Activated CD8-positive, alpha-beta memory T cell treated with anti-CD3 and anti-CD28 coated beads for 48 hours (primary cell): Measurements from ENCODE around the gene CRACDL.

Experiments used
- DNase-seq, 3 experiments: peaks; one replicate each; pipeline ENCODE4 v3.0.0-alpha.2; 2020; ENCODE audit warnings: low read depth in 2 of 3, low spot score in 2 of 3

Gene CRACDL, protein sequence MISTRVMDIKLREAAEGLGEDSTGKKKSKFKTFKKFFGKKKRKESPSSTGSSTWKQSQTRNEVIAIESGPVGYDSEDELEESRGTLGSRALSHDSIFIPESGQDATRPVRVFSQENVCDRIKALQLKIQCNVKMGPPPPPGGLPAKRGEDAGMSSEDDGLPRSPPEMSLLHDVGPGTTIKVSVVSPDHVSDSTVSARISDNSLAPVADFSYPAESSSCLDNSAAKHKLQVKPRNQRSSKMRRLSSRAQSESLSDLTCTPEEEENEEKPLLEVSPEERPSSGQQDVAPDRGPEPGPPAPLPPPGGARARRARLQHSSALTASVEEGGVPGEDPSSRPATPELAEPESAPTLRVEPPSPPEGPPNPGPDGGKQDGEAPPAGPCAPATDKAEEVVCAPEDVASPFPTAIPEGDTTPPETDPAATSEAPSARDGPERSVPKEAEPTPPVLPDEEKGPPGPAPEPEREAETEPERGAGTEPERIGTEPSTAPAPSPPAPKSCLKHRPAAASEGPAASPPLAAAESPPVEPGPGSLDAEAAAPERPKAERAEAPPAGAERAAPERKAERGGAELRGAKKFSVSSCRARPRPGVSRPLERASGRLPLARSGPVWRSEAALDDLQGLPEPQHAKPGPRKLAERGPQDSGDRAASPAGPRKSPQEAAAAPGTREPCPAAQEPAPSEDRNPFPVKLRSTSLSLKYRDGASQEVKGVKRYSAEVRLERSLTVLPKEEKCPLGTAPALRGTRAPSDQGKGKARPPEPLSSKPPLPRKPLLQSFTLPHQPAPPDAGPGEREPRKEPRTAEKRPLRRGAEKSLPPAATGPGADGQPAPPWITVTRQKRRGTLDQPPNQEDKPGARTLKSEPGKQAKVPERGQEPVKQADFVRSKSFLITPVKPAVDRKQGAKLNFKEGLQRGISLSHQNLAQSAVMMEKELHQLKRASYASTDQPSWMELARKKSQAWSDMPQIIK

GRCh38 chr2:98935777-98936352, at the start of gene CRACDL:
CRACDL (minus strand) TSS chr2:98936225; CDS start chr2:98846800, 89,425 bp downstream.
- no peak for DNase-seq

DNA sequence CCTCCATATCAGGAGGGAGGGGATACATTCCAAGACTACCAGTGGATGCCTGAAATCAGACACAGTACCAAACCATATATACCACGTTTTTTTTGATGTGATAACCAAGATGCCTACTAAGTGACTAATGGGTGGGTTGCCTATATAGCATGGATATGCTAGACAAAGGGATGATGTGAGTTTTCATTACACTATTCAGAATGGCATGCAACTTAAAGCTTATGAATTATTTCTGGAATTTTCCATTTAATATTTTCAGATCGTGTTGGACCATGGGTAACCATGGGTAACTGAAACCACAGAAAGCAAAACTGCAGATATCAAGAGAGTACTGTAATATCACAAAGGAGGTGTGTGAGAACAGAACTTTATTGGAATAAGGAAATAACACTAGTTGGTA, 39.6 kb upstream of the CRACDL start:
- no peak for DNase-seq

- no peak for DNase-seq
Measured at GRCh38 chr2:98972582-98973167, 36.6 kb upstream of the CRACDL start.

DNA sequence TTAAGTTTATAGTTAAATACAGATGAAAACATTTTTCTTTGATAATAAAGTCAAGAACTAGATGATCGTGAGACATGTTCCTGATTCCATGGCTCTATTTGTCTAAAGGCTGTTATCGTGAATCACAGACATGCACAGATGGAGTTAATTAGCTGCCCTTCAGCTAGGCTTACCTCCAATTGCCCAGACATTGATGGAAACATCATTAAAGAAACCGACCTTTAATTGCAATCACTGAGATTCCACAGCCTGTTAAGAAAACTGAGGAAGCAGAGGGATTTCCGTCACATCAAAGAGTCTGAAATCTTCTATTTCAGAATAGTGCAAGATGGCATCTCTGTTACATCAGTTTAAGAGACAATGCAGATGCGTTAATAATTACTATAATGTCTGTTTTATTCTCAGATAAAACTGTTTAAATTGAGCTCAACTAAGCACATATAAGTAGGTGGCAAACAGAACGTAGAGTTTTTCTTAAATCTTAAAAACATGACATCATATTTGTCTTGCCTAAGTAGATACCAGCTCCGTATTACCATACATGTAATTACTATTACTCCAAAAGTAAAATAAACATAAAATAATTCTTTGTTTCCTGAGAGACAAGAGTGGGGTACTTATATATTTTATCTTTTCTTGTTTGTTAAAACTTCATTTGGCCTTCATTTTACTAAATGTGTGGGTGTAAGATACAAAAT, 23.9 kb upstream of the CRACDL start:
- no peak for DNase-seq

DNA sequence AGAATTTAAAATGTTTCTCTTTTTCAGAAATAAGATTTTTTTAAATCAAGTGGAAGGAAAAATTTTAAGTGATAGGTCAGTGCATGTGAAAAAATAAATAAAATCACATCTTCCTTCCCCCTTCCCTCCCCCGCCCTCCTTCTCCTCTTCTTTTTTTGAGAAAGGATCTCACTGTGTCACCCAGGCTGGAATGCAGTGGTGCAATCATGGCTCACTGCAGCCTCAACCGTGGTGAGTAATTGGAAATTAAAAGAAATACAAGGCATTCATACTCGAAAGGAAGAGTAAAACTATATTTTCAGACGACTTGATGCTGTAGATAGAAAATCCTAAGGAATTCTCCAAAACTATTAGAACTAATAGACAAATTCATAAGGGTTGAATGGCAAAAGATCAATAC, 16.9 kb upstream of the CRACDL start:
- no peak for DNase-seq

GRCh38 chr2:98948956-98949739, 13.1 kb upstream of the CRACDL start:
- no peak for DNase-seq

DNA sequence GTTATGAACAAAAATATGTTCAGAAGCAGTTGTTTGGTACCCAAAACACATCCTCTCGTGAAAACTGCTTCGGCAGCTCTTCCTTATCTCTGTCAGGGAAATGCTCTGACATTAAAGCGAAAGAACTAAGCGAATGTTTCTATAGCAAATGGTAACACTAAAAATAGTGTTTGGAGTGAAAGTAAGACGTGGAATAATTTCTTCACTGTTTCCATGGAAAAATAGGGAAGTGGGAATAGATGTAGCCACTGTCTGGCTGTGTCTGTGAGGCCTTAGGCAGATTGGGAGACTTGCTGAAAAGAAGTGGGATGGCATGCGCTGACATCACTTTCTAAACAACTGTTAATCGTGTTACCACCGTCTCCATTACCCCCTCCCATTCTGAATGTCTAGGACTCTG, 11.5 kb upstream of the CRACDL start:
- DNase-seq: no peak

- DNase-seq: no peak
Measured at GRCh38 chr2:98946855-98947254, 10.8 kb upstream of the CRACDL start.

- no peak for DNase-seq
Measured at GRCh38 chr2:98944775-98945174, 8.8 kb upstream of the CRACDL start.

DNA sequence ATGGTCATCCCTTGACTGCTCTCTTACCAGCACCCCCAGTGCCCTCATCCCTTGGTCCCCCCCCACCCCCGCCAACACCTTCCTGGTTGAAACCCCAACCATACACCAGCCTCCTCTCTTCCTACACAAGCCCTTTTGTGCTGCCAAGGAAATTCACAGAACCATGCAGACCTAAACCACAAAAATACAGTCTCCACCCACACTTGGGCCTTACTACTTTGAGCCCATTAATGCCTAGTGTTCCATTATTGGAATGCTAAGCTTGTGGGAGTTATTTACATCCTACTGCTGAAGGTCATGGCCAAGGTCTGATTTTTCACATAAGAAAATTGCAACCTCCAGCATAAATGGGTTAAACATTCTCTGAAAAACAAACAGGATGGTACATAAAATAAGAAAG, 4.1 kb upstream of the CRACDL start:
- no peak for DNase-seq

GRCh38 chr2:98937906-98938305, 1.9 kb upstream of the CRACDL start:
- no peak for DNase-seq

- DNase-seq: no peak
Measured at GRCh38 chr2:98936353-98937351, 627 bp upstream of the CRACDL start.

GRCh38 chr2:98935111-98935770, 784 bp downstream of the CRACDL start:
- DNase-seq: no peak

- no peak for DNase-seq
Measured at GRCh38 chr2:98932778-98933343, 3.2 kb downstream of the CRACDL start.

DNA sequence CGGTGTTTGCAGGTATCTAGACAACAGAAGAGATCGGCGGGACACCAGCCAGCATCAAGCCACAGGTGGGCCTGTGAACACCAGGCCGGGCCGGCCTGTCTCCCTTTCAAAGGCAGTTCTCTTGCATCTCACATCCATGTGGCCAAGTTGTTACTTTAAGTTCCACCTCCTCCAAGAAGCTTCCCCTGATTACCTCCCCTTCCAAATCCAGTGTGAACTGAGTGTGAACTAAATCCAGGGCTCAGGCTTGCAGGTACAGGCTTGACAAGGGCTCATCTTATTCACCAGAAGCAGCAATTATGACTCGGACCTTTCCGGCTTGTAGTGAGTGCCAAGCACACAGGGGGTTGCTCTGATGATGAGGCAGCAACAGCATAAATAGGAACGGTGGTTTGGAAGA, 3.9 kb downstream of the CRACDL start:
- no peak for DNase-seq

GRCh38 chr2:98931596-98931995, 4.4 kb downstream of the CRACDL start:
- DNase-seq: no peak

DNA sequence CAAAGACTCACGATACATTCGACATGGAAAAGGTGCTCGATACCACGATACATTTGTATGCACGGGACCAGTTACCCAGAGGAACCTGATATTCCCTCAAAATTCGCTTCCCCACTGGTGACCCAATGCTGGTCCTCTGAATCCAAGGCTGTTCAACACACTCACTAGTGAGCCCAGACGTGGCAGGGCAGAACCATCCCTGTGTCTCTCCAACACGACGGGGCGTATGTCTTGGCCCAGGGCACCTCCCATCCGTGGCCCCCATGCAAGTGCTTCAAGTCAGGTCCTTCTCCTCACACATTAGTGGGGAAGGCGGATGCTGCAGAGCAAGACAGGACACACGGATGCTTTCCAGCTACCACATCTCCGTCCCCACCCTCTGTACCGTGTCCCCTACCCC, 6.1 kb downstream of the CRACDL start:
- DNase-seq: no peak

DNA sequence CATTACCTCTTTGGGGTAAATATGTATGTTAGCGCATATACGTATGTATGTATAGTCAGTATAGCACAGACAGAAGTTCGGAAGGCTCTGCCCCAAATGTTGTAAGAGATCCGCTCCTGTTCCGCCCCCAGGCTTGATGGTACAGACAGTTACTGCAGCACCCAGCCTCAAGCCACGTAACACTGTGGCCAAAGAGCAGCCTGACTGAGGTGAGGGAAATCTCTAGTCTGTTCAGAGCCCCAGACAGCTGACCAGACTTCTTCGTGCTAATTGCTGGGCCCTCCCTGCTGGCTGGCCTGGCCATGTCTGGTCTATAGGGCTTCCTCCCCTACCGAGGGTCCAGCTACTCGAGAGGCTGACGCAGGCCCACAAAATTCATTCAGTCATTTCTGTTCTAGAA, 7.8 kb downstream of the CRACDL start:
- DNase-seq: no peak
